Nucleus accumbens (tissue), 56 donors: ENCODE measurements around the gene MLEC.

Source experiments
- DNase-seq, 56 donors: peaks; one replicate each; lab custom pipeline; 2025; lab: John Stamatoyannopoulos, UW

MLEC gene

GRCh38 chr12:120739031-120739762 lies 52.2 kb downstream of the MLEC start:
- DNase-seq: no peak

DNA sequence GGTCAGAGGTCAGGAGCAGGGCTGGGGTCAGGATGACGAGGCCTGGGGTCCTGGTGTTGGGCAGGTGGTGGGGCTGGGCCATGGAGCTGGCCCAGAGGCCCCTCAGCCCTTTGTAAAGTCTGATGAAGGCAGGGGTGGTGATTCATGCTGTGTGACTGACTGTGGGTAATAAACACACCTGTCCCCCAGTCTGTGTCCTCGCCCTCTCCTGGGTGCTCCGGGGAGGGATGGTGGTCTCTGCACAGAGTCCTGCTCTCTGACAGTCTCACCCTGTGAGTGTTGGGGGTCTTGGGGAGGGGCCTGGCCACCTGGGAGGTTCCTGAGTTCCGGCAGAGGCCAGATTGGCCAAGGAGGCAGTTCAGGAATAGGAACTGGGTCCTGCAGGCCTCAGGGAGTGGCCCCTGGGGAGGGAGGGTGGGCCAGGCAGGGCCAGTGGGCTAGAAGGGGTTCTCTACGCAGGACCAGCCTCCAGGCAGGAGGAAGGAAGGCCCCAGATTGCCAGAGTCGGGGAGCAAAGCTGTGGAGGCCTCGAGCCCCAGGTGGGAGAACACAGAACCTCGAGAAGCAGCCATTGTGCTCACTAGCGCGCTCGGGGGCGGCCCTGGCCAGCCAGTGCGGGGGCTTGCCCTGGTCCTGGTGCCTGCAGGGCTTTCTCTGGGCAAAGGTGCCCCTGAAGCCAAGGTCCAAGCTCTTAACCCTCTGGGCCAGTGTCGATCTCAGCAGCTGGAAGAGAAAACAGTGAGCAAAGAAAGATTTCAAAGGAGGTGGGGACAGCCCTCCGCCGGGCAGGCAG lies 53.1 kb downstream of the MLEC start:
- DNase-seq: no peak

DNA sequence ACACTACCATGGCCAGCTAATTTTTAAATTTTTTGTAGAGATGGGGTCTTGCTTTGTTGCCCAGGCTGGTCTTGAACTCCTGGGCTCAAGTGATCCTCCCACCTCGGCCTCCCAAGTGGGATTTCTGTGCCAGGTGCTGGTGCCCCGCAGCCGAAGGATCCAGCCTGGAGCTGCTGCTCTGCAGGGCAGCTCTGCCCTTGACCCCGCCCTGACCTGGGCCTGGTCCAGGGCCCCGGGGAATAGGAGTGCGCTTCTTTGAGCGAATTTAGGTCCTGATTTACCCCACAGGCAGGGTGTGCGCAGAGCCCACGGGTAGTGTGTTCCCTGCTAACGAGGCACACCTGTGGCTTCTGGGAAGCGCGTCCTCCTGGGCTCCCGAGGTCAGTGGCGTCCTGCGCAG lies 53.9 kb downstream of the MLEC start:
- no peak for DNase-seq

DNA sequence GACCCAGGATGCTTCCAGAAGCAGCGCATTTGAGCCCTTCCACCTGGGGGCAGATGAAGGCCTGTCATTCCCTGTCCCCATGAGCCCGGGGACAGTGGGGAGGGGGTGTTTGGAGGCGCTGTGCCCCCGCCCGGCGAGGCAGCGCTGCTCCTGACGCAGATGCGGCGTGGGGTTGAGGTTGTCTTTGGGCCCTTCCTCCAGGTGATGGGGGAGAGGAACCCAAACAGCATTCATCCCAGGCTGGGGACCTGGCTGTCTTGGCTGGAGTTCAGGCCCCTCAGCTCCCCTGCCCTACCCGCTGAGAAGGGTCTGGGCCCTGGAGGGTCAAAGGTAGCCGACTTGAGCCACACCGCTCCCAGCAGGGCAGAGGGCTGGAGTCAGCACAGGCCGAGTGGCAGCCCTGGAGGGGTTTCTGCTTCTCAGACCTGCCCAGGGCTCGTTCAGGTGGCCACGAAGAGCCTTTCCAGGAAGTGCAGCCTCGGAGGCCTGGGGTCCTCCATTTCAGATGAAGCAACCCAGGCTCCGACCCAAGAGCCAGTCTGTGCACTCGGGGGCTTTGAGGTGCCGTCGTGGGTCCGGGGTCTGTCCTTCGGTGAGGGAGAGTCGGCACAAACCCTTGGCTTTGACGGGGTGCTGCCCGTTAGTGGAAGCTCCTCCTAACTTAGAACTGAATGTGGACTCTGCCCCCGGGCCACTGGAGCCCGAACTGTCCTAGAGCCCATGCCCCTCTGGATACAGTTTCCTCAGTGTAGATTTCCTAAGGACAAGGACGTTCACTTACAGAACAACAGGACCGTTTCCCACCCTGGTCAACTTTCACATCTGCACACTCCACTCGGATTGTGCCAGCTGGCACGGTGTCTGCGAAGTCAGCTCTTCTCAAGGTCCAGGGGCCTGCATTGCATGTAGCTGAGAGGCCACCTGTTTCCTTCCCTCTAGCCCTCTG lies 54.8 kb downstream of the MLEC start:
- no peak for DNase-seq

- DNase-seq: no peak
Measured at GRCh38 chr12:120744922-120745493, 58.1 kb downstream of the MLEC start.

GRCh38 chr12:120748242-120748641 lies 61.3 kb downstream of the MLEC start:
- DNase-seq: no peak

DNA sequence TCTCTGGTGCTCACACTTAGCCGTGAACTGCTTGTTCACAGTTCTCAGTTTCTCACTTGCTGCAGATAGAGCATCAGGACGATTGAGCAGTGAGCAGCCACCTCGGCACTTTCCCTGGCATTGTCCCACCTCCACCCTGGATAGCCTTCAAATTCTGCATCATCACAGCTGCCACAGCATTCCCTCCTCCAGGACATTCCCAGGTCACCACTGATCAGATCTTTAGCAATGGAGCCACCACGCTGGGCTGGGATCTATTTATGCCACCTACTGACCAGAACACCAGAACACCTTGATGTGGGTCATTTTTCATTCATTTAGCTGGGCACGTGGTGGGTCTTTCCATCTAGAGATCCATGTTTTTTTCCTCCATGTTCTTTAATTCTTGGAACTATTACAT lies 62.3 kb downstream of the MLEC start:
- DNase-seq: no peak

- DNase-seq: no peak
Measured at GRCh38 chr12:120750806-120751205, 63.9 kb downstream of the MLEC start.

DNA sequence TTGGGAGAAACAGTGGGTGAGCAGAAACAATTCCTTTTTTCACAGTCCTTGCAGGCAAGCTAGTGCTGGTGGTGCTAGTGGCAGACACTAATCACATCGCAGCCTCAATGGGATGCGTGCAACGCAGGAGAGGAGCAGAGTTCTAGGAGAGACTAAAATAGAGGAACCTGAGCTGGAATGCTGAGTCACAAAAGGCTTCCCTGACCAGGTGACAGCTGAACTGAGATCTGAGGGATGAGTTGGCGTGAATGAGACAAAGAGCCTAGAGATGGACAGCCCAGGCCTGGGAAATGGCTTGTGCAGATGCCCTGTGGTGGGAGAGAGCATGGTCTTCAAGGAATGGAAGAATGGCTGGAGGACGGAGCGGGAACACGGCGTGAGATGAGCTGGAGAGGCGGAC lies 64.4 kb downstream of the MLEC start:
- no peak for DNase-seq
